Measurements from ENCODE around the gene EPHA8.

DNA sequence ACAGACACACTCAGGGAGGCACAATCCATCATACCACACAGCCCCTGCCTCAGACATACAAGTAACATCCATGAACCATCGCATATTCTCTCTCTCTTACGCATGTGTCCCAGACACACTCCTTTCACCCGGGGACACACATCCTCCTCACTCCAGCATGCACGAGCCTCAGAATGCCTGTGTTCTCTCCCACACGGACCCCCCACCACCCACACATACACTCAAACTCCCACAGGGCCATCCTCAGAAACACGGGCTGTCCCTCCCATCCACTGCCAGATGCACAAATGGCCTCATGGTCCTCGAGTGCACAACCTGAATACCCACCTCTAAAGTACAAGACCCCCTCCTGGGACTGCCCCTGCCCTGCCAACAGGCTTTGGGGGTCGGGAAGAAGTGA, 78.0 kb downstream of the EPHA8 start:
- no peak for TF ChIP-seq EZH2 (IDR thresholded peaks at IDR 0.05)
- TF ChIP-seq EZH2phosphoT487 (IDR thresholded peaks at IDR 0.05), result no peak
